K562 (cell line): ENCODE measurements around the gene KLK8.

Experiments used
- ATF3 ChIP-seq, 2 experiments: fragments of 450-650 bp in 1 of 2; sonication (generic) in 1 of 2; formaldehyde crosslinking in 1 of 2; IDR thresholded peaks in 1 of 2; conservative IDR thresholded peaks in 1 of 2; 2 replicates each; pipeline versions ENCODE4 v1.6.1 to v1.8.1; 2016 to 2023; ENCODE audit warnings: mild to moderate bottlenecking in 2 of 2, moderate library complexity in 2 of 2, inconsistent platforms in 1 of 2, missing genetic modification reagents in 1 of 2
- ZBTB1 ChIP-seq: sonication (generic); formaldehyde crosslinking; IDR thresholded peaks from 2 replicates; pipeline ENCODE4 v1.8.1; 2023; ENCODE audit warnings: missing genetic modification reagents, low read depth, mild to moderate bottlenecking, borderline replicate concordance

- TF ChIP-seq ZBTB1 (CRISPR knock-in tag) (no peak), ATF3 (IDR thresholded peaks at IDR 0.05) (no peak), ATF3 (CRISPR knock-in tag; conservative IDR thresholded peaks at IDR 0.05) (no peak)
Measured at GRCh38 chr19:51029718-51030117, 28.3 kb upstream of the KLK8 start.
